ENCODE measurements around the gene PPP2R5E.

Gene PPP2R5E

GRCh38 chr14:63480599-63480998 is 62.6 kb downstream of the PPP2R5E start:
- no peak for TF ChIP-seq PATZ1 (CRISPR knock-in tag; IDR thresholded peaks at IDR 0.05; ENCODE audit: borderline replicate concordance)
- no peak for TF ChIP-seq ZC3H10 (CRISPR knock-in tag; IDR thresholded peaks at IDR 0.05)
- TF ChIP-seq BACH2 (CRISPR knock-in tag; IDR thresholded peaks at IDR 0.05; ENCODE audit: borderline replicate concordance): no peak
- TF ChIP-seq TCF4 (CRISPR knock-in tag; IDR thresholded peaks at IDR 0.05; ENCODE audit: borderline replicate concordance): no peak
- TF ChIP-seq ZFP3 (CRISPR knock-in tag; IDR thresholded peaks at IDR 0.05): no peak
- no peak for TF ChIP-seq TSHZ2 (CRISPR knock-in tag; IDR thresholded peaks at IDR 0.05)
- TF ChIP-seq CSRNP3 (CRISPR knock-in tag; IDR thresholded peaks at IDR 0.05): no peak
- no peak for TF ChIP-seq POU6F1 (CRISPR knock-in tag; IDR thresholded peaks at IDR 0.05; ENCODE audit: borderline replicate concordance, low read depth)
- TF ChIP-seq PPARA (CRISPR knock-in tag; IDR thresholded peaks at IDR 0.05; ENCODE audit: borderline replicate concordance): no peak
- ATAC-seq: no peak

GRCh38 chr14:63478437-63478852 is 64.7 kb downstream of the PPP2R5E start:
- no peak for ATAC-seq
- TF ChIP-seq PATZ1 (CRISPR knock-in tag; IDR thresholded peaks at IDR 0.05; ENCODE audit: borderline replicate concordance) (no peak), CSRNP3 (CRISPR knock-in tag; IDR thresholded peaks at IDR 0.05) (no peak), BACH2 (CRISPR knock-in tag; IDR thresholded peaks at IDR 0.05; ENCODE audit: borderline replicate concordance) (no peak), SNAI2 (CRISPR knock-in tag; IDR thresholded peaks at IDR 0.05) (no peak), TOX (CRISPR knock-in tag; IDR thresholded peaks at IDR 0.05; ENCODE audit: borderline replicate concordance) (no peak), GLIS3 (CRISPR knock-in tag; IDR thresholded peaks at IDR 0.05) (no peak), ZFP30 (CRISPR knock-in tag; IDR thresholded peaks at IDR 0.05) (no peak), CSDC2 (CRISPR knock-in tag; IDR thresholded peaks at IDR 0.05) (no peak), ARNTL (CRISPR knock-in tag; IDR thresholded peaks at IDR 0.05; ENCODE audit: borderline replicate concordance, low read depth) (no peak), ZFP3 (CRISPR knock-in tag; IDR thresholded peaks at IDR 0.05) (no peak), ZNF8 (CRISPR knock-in tag; IDR thresholded peaks at IDR 0.05) (no peak), TCF4 (CRISPR knock-in tag; IDR thresholded peaks at IDR 0.05; ENCODE audit: borderline replicate concordance) (no peak), ZNF565 (CRISPR knock-in tag; conservative IDR thresholded peaks at IDR 0.05; ENCODE audit: low read depth) (no peak), ZC3H10 (CRISPR knock-in tag; IDR thresholded peaks at IDR 0.05) (no peak), RARB (CRISPR knock-in tag; IDR thresholded peaks at IDR 0.05) (no peak), ESRRG (CRISPR knock-in tag; IDR thresholded peaks at IDR 0.05) (no peak)
